ENCODE data around the gene DRD2.

The DRD2 gene

DNA sequence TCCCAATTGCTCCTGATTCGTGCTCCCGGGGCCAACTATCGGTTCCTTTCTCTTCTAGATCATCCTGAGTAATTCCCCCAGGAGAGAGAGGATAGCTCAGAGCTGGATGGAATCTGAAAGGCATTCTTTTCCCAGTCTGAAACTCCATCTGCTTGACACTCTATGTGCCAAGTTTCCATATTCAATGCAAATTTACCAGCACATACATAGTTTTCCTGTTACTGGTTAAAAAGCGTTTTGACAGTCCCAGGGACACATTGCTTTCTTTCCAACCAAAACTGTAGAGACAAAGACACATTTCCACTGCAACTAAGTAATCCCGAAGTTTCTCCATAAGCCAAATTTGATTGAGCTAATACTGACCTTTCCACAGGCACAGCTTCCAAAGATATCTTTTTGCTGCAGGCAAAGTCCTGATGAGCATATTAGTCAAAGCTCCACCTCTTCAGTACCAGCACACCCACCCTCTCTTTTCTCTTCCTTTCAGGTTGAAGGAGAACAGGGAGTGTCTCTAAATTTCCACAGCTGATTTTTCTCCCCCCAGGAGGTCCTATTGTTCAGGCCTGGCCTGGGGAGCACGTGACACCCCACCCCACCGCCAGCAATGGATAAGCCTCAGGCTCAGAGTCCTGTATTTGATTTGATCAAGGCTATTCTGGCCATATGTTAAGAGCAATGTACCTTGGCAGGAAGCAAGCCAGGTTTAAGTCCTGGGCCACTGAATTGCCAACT lies 97.4 kb downstream of the DRD2 start:
- in situ Hi-C loops (cut with HindIII; ENCODE audit: low sequenced_read_pairs) = no loop called here
- TF ChIP-seq, protein P1, sequence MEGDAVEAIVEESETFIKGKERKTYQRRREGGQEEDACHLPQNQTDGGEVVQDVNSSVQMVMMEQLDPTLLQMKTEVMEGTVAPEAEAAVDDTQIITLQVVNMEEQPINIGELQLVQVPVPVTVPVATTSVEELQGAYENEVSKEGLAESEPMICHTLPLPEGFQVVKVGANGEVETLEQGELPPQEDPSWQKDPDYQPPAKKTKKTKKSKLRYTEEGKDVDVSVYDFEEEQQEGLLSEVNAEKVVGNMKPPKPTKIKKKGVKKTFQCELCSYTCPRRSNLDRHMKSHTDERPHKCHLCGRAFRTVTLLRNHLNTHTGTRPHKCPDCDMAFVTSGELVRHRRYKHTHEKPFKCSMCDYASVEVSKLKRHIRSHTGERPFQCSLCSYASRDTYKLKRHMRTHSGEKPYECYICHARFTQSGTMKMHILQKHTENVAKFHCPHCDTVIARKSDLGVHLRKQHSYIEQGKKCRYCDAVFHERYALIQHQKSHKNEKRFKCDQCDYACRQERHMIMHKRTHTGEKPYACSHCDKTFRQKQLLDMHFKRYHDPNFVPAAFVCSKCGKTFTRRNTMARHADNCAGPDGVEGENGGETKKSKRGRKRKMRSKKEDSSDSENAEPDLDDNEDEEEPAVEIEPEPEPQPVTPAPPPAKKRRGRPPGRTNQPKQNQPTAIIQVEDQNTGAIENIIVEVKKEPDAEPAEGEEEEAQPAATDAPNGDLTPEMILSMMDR (IDR thresholded peaks at IDR 0.05; ENCODE audit: low read depth, low read length, missing control alignments) = no peak
- DNase-seq (ENCODE audit: low read depth) = no peak
- no peak overlapping the region for H3K4me3 ChIP-seq (ENCODE audit: low read depth, low read length)

DNA sequence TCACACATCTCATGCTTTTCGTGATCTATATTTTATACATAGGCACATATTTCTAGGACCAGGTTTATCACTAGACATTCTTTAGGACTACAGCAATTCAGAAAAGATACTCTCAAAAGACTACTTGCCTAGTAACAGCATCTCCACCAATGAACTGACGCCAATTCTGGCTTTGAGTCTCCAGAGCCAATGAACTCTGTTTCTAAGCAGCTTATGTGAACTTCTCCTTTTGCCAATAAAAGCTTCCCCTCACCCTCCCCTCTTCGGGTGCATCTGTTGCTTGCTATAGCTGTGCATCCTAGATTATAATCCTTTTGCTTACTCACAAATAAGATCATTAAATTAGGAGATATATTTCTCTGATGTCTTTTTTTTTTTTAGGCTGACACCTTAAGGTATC lies 99.0 kb downstream of the DRD2 start:
- H3K4me3 ChIP-seq (ENCODE audit: low read depth, low read length) = no peak overlapping the region
- TF ChIP-seq, protein P1 (IDR thresholded peaks at IDR 0.05; ENCODE audit: low read depth, low read length, missing control alignments) = no peak
- DNase-seq (ENCODE audit: low read depth) = no peak
- in situ Hi-C loops (cut with HindIII; ENCODE audit: low sequenced_read_pairs) = no loop called here

DNA sequence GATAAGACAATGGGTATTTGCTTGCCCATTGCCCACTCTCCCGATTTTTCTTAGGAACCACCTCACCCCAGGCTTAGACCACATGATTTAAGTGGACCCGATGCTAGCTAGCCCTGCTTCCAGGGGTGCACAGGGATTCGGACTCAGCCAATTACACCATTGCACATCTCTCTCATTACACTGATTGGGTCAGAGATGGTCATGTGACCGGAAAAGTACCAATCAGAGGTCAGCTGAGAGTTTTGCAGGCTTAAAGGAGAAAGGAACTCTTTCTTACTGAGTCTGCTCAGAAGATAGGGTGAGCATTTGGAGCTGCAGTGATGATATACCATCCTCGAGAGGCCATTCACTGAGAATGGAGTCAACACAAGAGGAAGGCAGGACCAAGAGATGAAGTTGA lies 99.8 kb downstream of the DRD2 start:
- in situ Hi-C loops (cut with HindIII; ENCODE audit: low sequenced_read_pairs) = no loop called here
- TF ChIP-seq, protein P1 (IDR thresholded peaks at IDR 0.05; ENCODE audit: low read depth, low read length, missing control alignments) = no peak
- DNase-seq (ENCODE audit: low read depth) = no peak
- H3K4me3 ChIP-seq (ENCODE audit: low read depth, low read length) = no peak overlapping the region

DNA sequence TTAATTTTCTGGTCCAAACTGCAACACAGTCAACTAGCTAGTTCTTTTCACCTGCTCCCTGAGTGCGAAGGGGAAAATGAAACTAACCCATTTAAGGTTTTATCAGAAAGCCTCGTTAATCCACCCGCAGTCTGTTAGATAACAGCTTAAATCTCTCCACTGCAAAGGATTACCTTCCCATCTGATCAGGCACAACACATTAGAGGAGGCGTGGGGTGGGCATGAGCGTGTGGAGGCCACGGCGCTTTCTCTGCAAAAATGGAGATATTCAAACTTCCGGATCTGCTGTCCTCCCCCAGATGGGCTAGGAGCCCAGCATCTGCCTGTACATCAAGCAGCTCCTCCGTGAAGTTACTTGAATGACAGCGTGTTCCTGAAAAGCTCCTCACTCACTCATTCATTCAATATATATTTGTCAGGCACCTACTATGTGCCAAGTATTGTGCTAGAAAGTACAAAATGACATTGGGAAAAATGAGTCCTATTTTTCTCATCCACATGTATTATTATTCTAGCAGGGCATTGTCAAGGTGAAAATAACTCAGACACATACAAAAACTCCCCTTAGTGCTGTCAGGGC lies 101.1 kb downstream of the DRD2 start:
- no peak for DNase-seq (ENCODE audit: low read depth)

DNA sequence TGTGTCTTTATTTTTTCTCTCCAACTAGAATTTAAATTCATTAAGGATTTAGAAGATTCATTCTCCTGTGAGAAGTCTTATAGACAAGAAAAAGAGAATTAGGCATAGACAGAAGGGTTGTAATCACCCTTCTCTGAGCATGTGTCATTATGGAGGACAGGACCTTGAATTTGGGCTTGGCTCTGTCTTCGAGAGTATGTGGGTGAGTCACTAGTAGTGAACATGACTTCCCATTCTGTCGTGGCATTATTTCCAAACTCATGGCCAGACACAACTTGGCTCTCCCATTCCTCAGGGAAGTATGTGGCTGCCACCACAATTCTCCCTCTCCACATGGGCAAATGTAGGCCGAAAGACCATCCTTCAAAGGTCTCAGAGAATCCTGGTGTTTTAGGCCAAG lies 101.9 kb downstream of the DRD2 start:
- TF ChIP-seq, protein P1 (IDR thresholded peaks at IDR 0.05; ENCODE audit: low read depth, low read length, missing control alignments) = no peak
- in situ Hi-C loops (cut with HindIII; ENCODE audit: low sequenced_read_pairs) = no loop called here
- no peak overlapping the region for H3K4me3 ChIP-seq (ENCODE audit: low read depth, low read length)
- no peak for DNase-seq (ENCODE audit: low read depth)

More for the DNA sequence above, 101.1 kb downstream of the DRD2 start:
- TF ChIP-seq, protein P1 (IDR thresholded peaks at IDR 0.05; ENCODE audit: low read depth, low read length, missing control alignments) = no peak
- H3K4me3 ChIP-seq (ENCODE audit: low read depth, low read length) = no peak overlapping the region
- in situ Hi-C loops (cut with HindIII; ENCODE audit: low sequenced_read_pairs) = no loop called here

DNA sequence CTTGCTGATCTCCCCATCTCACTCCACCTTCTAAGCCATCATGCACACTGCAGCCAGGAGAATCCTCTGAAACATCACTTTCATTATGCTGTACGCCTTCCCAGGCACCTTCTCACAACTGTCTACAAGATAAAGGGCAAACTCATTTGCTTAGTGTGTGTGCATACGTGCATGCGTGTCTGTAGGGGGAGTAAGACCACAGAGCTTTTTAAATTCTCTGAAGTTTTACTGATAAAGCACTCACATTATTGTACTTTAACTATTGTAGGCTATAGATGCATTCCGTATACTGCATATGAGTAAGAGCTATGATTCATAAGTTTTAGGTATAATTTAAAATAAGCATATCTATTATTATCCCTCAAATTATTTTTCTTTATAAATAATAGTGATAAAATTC lies 102.9 kb downstream of the DRD2 start:
- in situ Hi-C loops (cut with HindIII; ENCODE audit: low sequenced_read_pairs) = no loop called here
- no peak overlapping the region for H3K4me3 ChIP-seq (ENCODE audit: low read depth, low read length)
- no peak for DNase-seq (ENCODE audit: low read depth)
- TF ChIP-seq, protein P1 (IDR thresholded peaks at IDR 0.05; ENCODE audit: low read depth, low read length, missing control alignments) = peak; percentile 19
